HepG2 (cell line): ENCODE measurements around the gene NPHP4. TPM values are rescaled to one million over a fixed set of nuclear protein-coding genes. Genes with fewer than 3 reads are reported as not detected.

Experiments used
- AHR ChIP-seq: IDR thresholded peaks from 2 replicates; pipeline ENCODE4 v1.6.1; 2018; ENCODE audit warnings: missing genetic modification reagents, missing compliant biosample characterization
- ATF5 ChIP-seq: sonication (generic); formaldehyde crosslinking; IDR thresholded peaks from 2 replicates; pipeline ENCODE4 v1.4.0; 2020; ENCODE audit warnings: mild to moderate bottlenecking, low read depth, missing genetic modification reagents
- CBX2 ChIP-seq, 2 experiments: fragments of 200-600 bp in 1 of 2; sonication (generic); formaldehyde crosslinking in 1 of 2; IDR thresholded peaks; 2 replicates each; pipeline versions ENCODE4 v1.7.0 to v1.8.1; 2018 to 2022; ENCODE audit warnings: low read depth in 2 of 2, low read length in 1 of 2, mild to moderate bottlenecking in 1 of 2, missing genetic modification reagents in 1 of 2
- DNMT1 ChIP-seq: sonication (generic); formaldehyde crosslinking; IDR thresholded peaks from 2 replicates; pipeline ENCODE4 v1.5.1; 2020; ENCODE audit warnings: mild to moderate bottlenecking, missing genetic modification reagents
- HDAC6 ChIP-seq: fragments of 200-600 bp; sonication (generic); IDR thresholded peaks from 2 replicates; pipeline ENCODE4 v1.7.0; 2017; ENCODE audit warnings: mild to moderate bottlenecking, antibody characterized with exemption, low read length, low read depth
- HMG20A ChIP-seq: IDR thresholded peaks from 2 replicates; pipeline ENCODE4 v1.6.1; 2016; ENCODE audit warnings: borderline replicate concordance
- KMT2B ChIP-seq: IDR thresholded peaks from 2 replicates; pipeline ENCODE4 v1.6.1; 2016; ENCODE audit warnings: missing genetic modification reagents, missing compliant biosample characterization
- MXI1 ChIP-seq: IDR thresholded peaks from 3 replicates; pipeline ENCODE4 v1.6.1; 2012; ENCODE audit warnings: low read depth, low read length, inconsistent platforms, borderline replicate concordance
- NCOR1 ChIP-seq: fragments of 200-600 bp; sonication (generic); IDR thresholded peaks from 2 replicates; pipeline ENCODE4 v1.7.0; 2017; ENCODE audit warnings: antibody characterized with exemption, low read length, borderline replicate concordance
- POLR2AphosphoS2 ChIP-seq: IDR thresholded peaks from 2 replicates; pipeline ENCODE4 v1.6.1; 2011; ENCODE audit warnings: low read depth, low read length, improper control_type of control experiment
- RELA ChIP-seq: sonication (generic); formaldehyde crosslinking; IDR thresholded peaks from 2 replicates; pipeline ENCODE4 v1.4.0; 2020; ENCODE audit warnings: missing genetic modification reagents
- SMYD3 ChIP-seq: sonication (generic); formaldehyde crosslinking; IDR thresholded peaks from 2 replicates; pipeline ENCODE4 v1.8.1; 2023; ENCODE audit warnings: mild to moderate bottlenecking, missing genetic modification reagents
- SUZ12 ChIP-seq: fragments of 150-350 bp; IDR thresholded peaks from 2 replicates; pipeline ENCODE4 v1.6.1; 2014; ENCODE audit warnings: low read depth, low read length
- TGIF2 ChIP-seq: IDR thresholded peaks from 2 replicates; pipeline ENCODE4 v1.6.1; 2016; ENCODE audit warnings: control low read depth, missing compliant biosample characterization
- TRIM24 ChIP-seq: sonication (generic); formaldehyde crosslinking; IDR thresholded peaks from 2 replicates; pipeline ENCODE4 v1.8.0; 2022; ENCODE audit warnings: mild to moderate bottlenecking, missing genetic modification reagents
- U2AF2 ChIP-seq: fragments of 200-400 bp; formaldehyde crosslinking; IDR thresholded peaks from 2 replicates; pipeline ENCODE4 v1.6.1; 2017; ENCODE audit warnings: low read depth, mild to moderate bottlenecking, low read length
- ZNF274 ChIP-seq: sonication (generic); formaldehyde crosslinking; IDR thresholded peaks from 2 replicates; pipeline ENCODE4 v1.5.1; 2020; ENCODE audit warnings: mild to moderate bottlenecking, missing genetic modification reagents
- ZNF333 ChIP-seq: sonication (generic); formaldehyde crosslinking; IDR thresholded peaks from 2 replicates; pipeline ENCODE4 v1.4.0; 2020; ENCODE audit warnings: mild to moderate bottlenecking, missing genetic modification reagents, borderline replicate concordance
- ZNF616 ChIP-seq: sonication (generic); formaldehyde crosslinking; IDR thresholded peaks from 2 replicates; pipeline ENCODE4 v1.5.0; 2020; ENCODE audit warnings: low read depth, mild to moderate bottlenecking, missing genetic modification reagents
- ZNF737 ChIP-seq: sonication (generic); formaldehyde crosslinking; IDR thresholded peaks from 2 replicates; pipeline ENCODE4 v1.5.0; 2020; ENCODE audit warnings: missing genetic modification reagents, mild to moderate bottlenecking, borderline replicate concordance
- ZNF766 ChIP-seq: sonication (generic); formaldehyde crosslinking; IDR thresholded peaks from 2 replicates; pipeline ENCODE4 v1.5.0; 2020; ENCODE audit warnings: missing genetic modification reagents, borderline replicate concordance
- ZSCAN30 ChIP-seq: sonication (generic); formaldehyde crosslinking; IDR thresholded peaks from 2 replicates; pipeline ENCODE4 v1.5.0; 2020; ENCODE audit warnings: mild to moderate bottlenecking, missing genetic modification reagents
- polyA plus RNA-seq, 8 experiments: library from polyadenylated mRNA; depleted of rRNA in 3 of 8; stranded (reverse) in 7 of 8; unstranded in 1 of 8; fragments of >200 nt; fragmentation: Illumina TruSeq in 4 of 8; extraction: Trizol in 4 of 8; gene quantifications; 2 replicates each; pipeline versions ENCODE4 v1.2.1 to v1.2.3, GENCODE V29; 2011 to 2016; ENCODE audit warnings: low read depth in 4 of 8, missing spikeins in 1 of 8, mixed read lengths in 1 of 8; ENCODE audit not compliant: insufficient read depth in 1 of 8
- total RNA-seq, 5 experiments: library from RNA; depleted of rRNA; stranded (reverse); fragments of >200 nt; fragmentation: Illumina TruSeq; extraction: Trizol; gene quantifications; 2 replicates each; pipeline ENCODE4 v1.2.3, GENCODE V29; 2016; ENCODE audit warnings: low read depth in 1 of 5
- TF ChIP-seq, protein P1 (sequence below): sonication (generic); formaldehyde crosslinking; IDR thresholded peaks from 2 replicates; pipeline ENCODE4 v1.4.0; 2020; ENCODE audit warnings: missing genetic modification reagents, borderline replicate concordance
- TF ChIP-seq, protein P2 (sequence below): IDR thresholded peaks from 2 replicates; pipeline ENCODE4 v1.6.1; 2016
- TF ChIP-seq, protein P3 (sequence below): sonication (generic); formaldehyde crosslinking; IDR thresholded peaks from 2 replicates; pipeline ENCODE4 v1.9.0; 2021; ENCODE audit warnings: missing genetic modification reagents, mild to moderate bottlenecking, borderline replicate concordance
- TF ChIP-seq, protein P4 (sequence below): sonication (generic); formaldehyde crosslinking; IDR thresholded peaks from 2 replicates; pipeline ENCODE4 v1.5.0; 2020; ENCODE audit warnings: missing genetic modification reagents, mild to moderate bottlenecking, borderline replicate concordance

Gene NPHP4
- total and polyA plus RNA-seq, 2 of the 13 experiments (the other 11 are each of a cell fraction or from before 2014, with no cell fraction given), result 4.4 to 6.8 TPM

GRCh38 chr1:5955479-5955977, 36.7 kb downstream of the NPHP4 start (continued):
- TF ChIP-seq, protein P1, sequence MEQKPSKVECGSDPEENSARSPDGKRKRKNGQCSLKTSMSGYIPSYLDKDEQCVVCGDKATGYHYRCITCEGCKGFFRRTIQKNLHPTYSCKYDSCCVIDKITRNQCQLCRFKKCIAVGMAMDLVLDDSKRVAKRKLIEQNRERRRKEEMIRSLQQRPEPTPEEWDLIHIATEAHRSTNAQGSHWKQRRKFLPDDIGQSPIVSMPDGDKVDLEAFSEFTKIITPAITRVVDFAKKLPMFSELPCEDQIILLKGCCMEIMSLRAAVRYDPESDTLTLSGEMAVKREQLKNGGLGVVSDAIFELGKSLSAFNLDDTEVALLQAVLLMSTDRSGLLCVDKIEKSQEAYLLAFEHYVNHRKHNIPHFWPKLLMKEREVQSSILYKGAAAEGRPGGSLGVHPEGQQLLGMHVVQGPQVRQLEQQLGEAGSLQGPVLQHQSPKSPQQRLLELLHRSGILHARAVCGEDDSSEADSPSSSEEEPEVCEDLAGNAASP, result peak; percentile 63; the same call in 1 of the 2 replicates
- TF ChIP-seq MXI1, result peak; percentile 22; the same call in 1 of the 3 replicates
- TF ChIP-seq, protein P2, sequence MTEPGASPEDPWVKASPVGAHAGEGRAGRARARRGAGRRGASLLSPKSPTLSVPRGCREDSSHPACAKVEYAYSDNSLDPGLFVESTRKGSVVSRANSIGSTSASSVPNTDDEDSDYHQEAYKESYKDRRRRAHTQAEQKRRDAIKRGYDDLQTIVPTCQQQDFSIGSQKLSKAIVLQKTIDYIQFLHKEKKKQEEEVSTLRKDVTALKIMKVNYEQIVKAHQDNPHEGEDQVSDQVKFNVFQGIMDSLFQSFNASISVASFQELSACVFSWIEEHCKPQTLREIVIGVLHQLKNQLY (CRISPR knock-in tag), result peak; percentile 75
- TF ChIP-seq KMT2B, result peak; percentile 35; the same call in 1 of the 2 replicates
- TF ChIP-seq, protein P3, sequence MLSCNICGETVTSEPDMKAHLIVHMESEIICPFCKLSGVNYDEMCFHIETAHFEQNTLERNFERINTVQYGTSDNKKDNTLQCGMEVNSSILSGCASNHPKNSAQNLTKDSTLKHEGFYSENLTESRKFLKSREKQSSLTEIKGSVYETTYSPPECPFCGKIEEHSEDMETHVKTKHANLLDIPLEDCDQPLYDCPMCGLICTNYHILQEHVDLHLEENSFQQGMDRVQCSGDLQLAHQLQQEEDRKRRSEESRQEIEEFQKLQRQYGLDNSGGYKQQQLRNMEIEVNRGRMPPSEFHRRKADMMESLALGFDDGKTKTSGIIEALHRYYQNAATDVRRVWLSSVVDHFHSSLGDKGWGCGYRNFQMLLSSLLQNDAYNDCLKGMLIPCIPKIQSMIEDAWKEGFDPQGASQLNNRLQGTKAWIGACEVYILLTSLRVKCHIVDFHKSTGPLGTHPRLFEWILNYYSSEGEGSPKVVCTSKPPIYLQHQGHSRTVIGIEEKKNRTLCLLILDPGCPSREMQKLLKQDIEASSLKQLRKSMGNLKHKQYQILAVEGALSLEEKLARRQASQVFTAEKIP (CRISPR knock-in tag), result no peak
- TF ChIP-seq, protein P4, sequence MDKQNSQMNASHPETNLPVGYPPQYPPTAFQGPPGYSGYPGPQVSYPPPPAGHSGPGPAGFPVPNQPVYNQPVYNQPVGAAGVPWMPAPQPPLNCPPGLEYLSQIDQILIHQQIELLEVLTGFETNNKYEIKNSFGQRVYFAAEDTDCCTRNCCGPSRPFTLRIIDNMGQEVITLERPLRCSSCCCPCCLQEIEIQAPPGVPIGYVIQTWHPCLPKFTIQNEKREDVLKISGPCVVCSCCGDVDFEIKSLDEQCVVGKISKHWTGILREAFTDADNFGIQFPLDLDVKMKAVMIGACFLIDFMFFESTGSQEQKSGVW (CRISPR knock-in tag), result no peak
- no peak for TF ChIP-seq ATF5 (CRISPR knock-in tag)
- TF ChIP-seq ZSCAN30 (CRISPR knock-in tag), result no peak
- no peak for TF ChIP-seq RELA
- TF ChIP-seq ZNF616 (CRISPR knock-in tag), result no peak
- TF ChIP-seq HMG20A (CRISPR knock-in tag), result peak; percentile 92
- TF ChIP-seq ZNF766 (CRISPR knock-in tag), result no peak
- TF ChIP-seq SMYD3 (CRISPR knock-in tag), result 0 out of 2 replicates have a peak, but pooled peaks have one; percentile 53
- no peak for TF ChIP-seq SUZ12
- TF ChIP-seq DNMT1 (CRISPR knock-in tag), result no peak
- no peak for TF ChIP-seq ZNF333 (CRISPR knock-in tag)
- TF ChIP-seq HDAC6, result no peak
- TF ChIP-seq CBX2 (IDR thresholded peaks at IDR 0.05; ENCODE audit: low read depth, low read length), result peak; percentile 40; the same call in 1 of the 2 replicates
- no peak for TF ChIP-seq CBX2 (CRISPR knock-in tag; IDR thresholded peaks at IDR 0.05; ENCODE audit: low read depth)
- no peak for TF ChIP-seq TRIM24 (CRISPR knock-in tag)
- no peak for TF ChIP-seq TGIF2 (CRISPR knock-in tag)
- no peak for TF ChIP-seq U2AF2
- TF ChIP-seq ZNF274 (CRISPR knock-in tag), result no peak
- peak; percentile 95; the same call in 1 of the 2 replicates for TF ChIP-seq NCOR1
- no peak for TF ChIP-seq AHR
- no peak for TF ChIP-seq ZNF737
- no peak for TF ChIP-seq POLR2AphosphoS2
